Adrenal gland (tissue), 5 donors: ENCODE measurements around the gene TTYH3.
"Not testable (repeated sequence)": the region's sequence is repeated elsewhere in the genome, so short reads cannot be mapped to it uniquely, and the experiment has no call there.

ENCODE experiments used
- CTCF ChIP-seq, 6 experiments: fragments of 450-650 bp in 4 of 6; fragments of 200-600 bp in 2 of 6; sonication (generic) in 1 of 6; IDR thresholded peaks; 1 replicate in 5 of 6; 2 replicates in 1 of 6; pipeline versions ENCODE4 v1.5.1 to v1.8.0; 2016 to 2021; ENCODE audit warnings: antibody characterized with exemption in 6 of 6, mild to moderate bottlenecking in 2 of 6, moderate library complexity in 1 of 6
- POLR2A ChIP-seq, 2 donors: fragments of 450-650 bp; IDR thresholded peaks; one replicate each; pipeline ENCODE4 v1.6.1; 2017; ENCODE audit warnings: antibody characterized with exemption in 2 of 2, mild to moderate bottlenecking in 2 of 2, moderate library complexity in 1 of 2
- donor health status: DM: no; HTN: no; CAD: no.

GRCh38 chr7:2673214-2673613 is 41.4 kb downstream of the TTYH3 start:
- not testable (repeated sequence) for TF ChIP-seq CTCF, POLR2A (IDR thresholded peaks at IDR 0.05)
